ENCODE measurements around the gene AGBL3.
"Not testable (repeated sequence)": the region's sequence is repeated elsewhere in the genome, so short reads cannot be mapped to it uniquely, and the experiment has no call there.

The AGBL3 gene

GRCh38 chr7:135168489-135169140, 182.3 kb downstream of the AGBL3 start:
- DNase-seq (ENCODE audit: low read depth): no peak

DNA sequence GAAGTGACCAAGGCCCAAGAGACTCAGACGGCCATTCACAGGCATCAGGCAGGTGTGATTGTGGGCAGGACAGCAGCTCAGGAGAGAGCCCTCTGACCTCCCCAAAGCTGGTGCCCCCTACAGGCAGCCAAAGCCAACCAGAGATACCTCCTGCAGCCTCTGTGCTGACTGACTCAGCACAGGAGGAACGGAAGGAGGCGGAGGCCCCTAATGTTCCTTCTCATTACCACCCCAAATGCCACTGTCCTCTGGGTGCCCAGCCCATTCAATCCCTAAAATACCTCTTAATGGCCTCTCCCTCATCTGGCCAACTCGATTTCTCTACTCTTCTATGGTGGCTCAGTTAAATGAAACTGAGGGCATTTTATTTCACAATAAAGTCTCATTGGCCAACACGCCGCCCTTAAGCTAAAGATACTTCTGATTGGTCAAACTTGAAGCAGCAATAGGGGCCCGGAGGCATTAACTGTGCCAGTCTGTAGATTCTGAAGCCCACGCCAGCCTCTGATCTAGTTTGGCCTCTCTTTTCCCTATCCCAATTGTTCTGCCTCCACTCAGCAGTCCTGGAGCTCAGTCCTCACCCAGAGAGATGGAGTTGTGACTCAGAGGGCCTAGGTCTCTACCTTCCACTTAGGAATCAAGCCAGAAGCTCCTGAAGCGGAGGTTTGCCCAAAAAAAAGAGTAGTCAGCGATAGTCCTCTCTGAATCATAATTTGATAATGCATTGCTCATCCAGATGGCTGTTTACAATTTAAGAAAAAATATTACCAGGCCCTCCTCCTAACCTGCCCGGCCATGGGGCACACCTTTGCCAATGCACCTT, 183.0 kb downstream of the AGBL3 start:
- no peak for DNase-seq (ENCODE audit: low read depth)

GRCh38 chr7:135169964-135170273, 183.6 kb downstream of the AGBL3 start:
- DNase-seq (ENCODE audit: low read depth): no peak

- peak; percentile 86 for DNase-seq (ENCODE audit: low read depth)
Measured at GRCh38 chr7:135170274-135170997, 184.1 kb downstream of the AGBL3 start, which contains the start of gene CYREN. Gene CYREN (minus strand): TSS chr7:135170707. CDS start chr7:135168922, 1,785 bp downstream.

DNA sequence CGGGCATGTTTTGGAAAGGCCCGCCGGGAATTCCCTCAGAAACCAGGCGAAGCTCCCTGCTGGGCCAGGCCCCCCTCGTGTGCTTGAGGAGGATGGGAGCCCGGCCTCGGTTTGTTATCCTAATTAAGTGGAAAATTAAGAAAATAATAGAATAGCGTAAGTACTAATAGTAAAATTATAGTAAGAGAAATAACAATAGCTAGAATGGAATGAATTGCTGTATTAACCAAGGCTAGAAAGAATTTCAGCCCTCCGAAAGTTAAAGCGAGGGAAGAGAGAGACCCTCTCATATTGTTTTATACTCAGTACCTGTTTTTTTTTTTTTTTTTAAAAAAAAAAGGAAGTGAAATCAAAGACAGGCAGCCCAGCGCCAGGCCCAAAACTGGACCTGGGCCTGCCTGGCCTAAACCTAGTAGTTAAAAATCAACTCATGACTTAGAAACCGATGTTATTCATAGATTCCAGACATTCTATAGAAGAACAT, 184.7 kb downstream of the AGBL3 start:
- not testable (repeated sequence) for DNase-seq (ENCODE audit: low read depth)

DNA sequence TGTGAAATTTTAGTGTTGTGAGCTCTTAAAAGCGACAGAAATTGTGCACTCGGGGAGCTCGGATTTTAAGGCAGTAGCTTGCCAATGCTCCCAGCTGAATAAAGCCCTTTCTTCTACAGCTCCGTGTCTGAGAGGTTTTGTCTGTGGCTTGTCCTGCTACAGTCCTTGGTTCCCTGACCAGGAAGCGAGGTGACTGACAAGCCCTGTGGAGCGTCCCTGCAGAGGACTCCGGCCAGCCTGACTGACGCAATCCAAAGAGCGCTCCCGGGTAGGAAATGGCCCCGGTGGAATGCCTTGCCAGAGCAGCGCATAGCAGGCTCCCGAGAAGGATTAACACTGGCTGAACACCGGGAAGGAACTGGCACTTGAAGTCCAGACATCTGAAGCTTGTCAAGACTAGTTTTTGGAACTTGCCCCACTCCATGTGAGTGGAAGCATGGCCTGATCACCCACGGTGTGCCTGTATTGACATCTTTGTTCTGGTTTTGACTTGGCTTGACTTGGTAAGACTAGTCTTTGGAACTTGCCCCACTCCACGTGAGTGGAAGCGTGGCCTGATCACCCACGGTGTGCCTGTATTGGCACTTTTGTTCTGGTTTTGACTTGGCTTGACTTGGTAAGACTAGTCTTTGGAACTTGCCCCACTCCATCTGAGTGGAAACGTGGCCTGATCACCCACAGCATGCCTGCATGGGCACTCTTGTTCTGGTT, 185.4 kb downstream of the AGBL3 start:
- not testable (repeated sequence) for DNase-seq (ENCODE audit: low read depth)

DNA sequence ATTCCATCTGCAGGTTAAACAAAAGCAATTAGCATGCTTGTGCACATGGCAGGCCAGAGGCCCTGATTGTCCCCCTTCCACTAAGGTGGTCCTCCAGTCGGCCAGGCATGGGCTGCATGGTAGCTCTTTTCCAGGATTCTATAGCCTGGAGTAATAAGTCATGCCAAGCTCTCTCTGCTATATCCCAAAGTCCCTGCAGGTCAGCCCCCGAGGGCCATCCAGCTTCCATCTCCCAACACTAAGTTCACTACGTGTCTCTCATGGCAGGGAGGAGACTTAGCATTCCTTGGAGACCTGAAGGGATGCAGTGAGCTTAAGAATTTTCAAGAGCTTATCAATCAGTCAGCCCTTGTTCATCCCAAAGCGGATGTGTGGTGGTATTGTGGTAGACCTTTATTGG, 187.6 kb downstream of the AGBL3 start:
- DNase-seq (ENCODE audit: low read depth): not testable (repeated sequence)

DNA sequence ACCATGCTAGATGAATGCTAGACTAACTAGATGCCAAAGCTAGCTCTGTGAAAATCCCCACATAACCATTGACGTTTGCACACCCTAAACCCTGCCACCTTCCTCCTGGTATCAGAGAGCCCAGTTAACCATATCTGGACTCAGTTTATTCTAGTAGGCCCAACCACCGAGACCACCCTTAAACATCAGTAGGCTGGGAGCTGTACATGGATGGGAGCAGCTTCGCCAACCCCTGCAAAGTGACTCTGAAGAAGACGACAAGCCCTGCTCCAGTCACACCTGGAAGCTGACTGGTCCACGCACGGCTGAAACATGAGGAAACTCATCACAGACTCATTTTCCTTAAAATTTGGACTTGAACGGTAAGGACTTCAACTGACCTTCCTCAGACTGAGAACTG, 188.6 kb downstream of the AGBL3 start:
- no peak for DNase-seq (ENCODE audit: low read depth)

GRCh38 chr7:135175931-135176330, 189.6 kb downstream of the AGBL3 start:
- DNase-seq (ENCODE audit: low read depth): no peak

DNA sequence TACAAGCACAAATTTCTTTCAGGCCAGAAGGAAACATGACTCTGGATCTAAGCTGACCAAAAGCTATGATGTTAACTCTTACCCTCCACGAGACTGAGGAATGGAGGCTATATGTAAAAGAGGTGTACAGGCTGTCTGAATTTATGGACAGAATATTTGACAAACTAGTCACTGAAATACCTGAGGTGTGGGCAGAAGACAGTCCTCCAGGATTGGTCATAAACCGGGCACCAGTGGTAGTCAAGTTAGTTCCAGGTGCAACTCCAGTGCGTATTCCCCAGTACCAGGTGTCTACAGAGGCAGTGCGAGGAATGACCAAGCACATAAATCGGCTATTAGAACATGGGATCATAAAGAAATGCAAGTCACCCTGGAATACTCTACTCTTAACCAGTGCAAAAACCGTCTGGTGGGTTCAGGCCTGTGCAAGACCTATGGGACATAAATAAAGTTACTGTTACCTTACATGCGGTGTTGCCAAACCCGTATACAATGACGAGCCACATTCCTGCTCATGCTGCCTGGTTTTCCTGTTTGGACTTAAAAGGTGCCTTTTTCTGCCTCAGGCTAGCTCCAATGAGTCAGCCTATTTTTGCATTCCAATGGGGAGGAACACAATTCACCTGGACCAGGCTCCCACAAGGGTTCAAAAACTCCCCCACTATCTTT, 190.9 kb downstream of the AGBL3 start:
- DNase-seq (ENCODE audit: low read depth): no peak

DNA sequence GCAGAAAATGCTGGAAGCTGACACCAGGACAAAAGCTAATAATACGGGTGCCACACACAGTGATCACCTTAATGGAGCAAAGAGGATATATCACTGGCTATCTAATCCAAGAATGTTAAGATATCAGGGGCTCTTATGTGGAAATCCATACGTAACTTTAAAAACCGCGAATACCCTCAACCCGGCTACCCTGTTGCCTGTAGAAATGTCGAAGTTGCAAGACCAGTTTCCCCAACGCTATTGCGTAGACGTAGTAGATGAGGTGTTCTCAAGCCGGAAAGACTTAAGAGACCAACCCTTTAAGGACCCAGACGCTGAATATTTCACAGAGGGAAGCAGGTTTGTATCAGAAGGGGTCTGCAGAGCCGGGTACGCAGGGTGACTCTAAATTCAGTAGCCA, 192.1 kb downstream of the AGBL3 start:
- DNase-seq (ENCODE audit: low read depth): no peak

GRCh38 chr7:135179321-135179925, 193.1 kb downstream of the AGBL3 start:
- no peak for DNase-seq (ENCODE audit: low read depth)

GRCh38 chr7:135180122-135180521, 193.8 kb downstream of the AGBL3 start:
- no peak for DNase-seq (ENCODE audit: low read depth)

DNA sequence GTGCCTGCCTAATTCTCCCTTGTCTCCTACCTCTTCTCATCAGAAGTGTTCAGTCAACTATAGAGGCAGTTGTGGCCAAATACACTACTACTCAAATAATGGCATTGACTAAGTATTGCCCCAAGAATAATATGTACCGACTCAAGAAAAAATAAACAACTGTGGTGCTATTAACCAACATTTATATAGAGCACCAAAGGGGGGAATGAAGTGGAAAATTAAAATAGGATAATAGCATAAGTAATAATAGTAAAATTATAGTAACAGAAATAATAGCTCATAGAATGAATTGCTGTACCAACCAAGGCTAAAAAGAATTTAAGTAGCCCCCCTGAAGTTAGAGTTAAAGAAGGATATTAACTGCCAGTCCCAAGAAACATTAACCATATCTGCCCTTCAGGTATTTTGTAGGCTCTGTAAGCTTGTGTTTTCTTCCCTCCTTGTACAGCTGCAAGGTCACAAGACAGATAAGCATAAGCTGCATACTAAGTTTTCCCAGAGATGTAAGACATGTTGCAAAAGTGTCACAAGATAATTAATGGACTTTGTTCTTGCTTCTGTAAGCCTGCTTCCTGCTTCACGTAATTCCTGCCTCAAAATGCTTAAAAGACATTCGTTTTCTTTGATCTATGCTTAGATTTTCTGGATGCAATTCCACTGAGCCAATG, 195.1 kb downstream of the AGBL3 start:
- DNase-seq (ENCODE audit: low read depth): no peak

- DNase-seq (ENCODE audit: low read depth): no peak
Measured at GRCh38 chr7:135181929-135182678, 195.8 kb downstream of the AGBL3 start.

- DNase-seq (ENCODE audit: low read depth): no peak
Measured at GRCh38 chr7:135183478-135183877, 197.2 kb downstream of the AGBL3 start.

- DNase-seq (ENCODE audit: low read depth): no peak
Measured at GRCh38 chr7:135184254-135184841, 198.0 kb downstream of the AGBL3 start.

Measured in activated gamma-delta T cell treated with anti-CD3 and anti-CD28 coated beads, Interleukin-2, amount 50 U/mL, for 16 hours (primary cell).